Neural cell (in vitro differentiated cells): ENCODE results near the gene TXNDC2. TPM values are rescaled to one million over a fixed set of nuclear protein-coding genes. Genes with fewer than 3 reads are reported as not detected.

Experiments used
- H2AFZ ChIP-seq: fragments of 200-600, 300-800 bp; sonication (generic), shearing (Covaris generic); 2 replicates; pipeline ENCODE4 v1.6.0; 2014; ENCODE audit warnings: low read depth, mild to moderate bottlenecking, antibody characterized with exemption, low read length, moderate library complexity
- H3F3A ChIP-seq: fragments of 200-600 bp; shearing (Covaris generic); 2 replicates; pipeline ENCODE4 v1.6.1; 2016; ENCODE audit warnings: mild to moderate bottlenecking, moderate library complexity, mixed read lengths, antibody characterized with exemption, low read length; ENCODE audit not compliant: insufficient read depth, poor library complexity, severe bottlenecking
- H3K27ac ChIP-seq: fragments of 200-600, 300-800 bp; sonication (generic), shearing (Covaris generic); 2 replicates; pipeline ENCODE4 v1.5.1; 2014; ENCODE audit warnings: mild to moderate bottlenecking, low read length, moderate library complexity
- H3K27me3 ChIP-seq: fragments of 300-800, 200-600 bp; sonication (generic), shearing (Covaris generic); 2 replicates; pipeline ENCODE4 v1.6.0; 2014; ENCODE audit warnings: mild to moderate bottlenecking, low read depth, low read length, moderate library complexity; ENCODE audit not compliant: insufficient read depth
- H3K36me3 ChIP-seq: fragments of 300-800, 200-600 bp; sonication (generic), shearing (Covaris generic); 2 replicates; pipeline ENCODE4 v1.5.1; 2014; ENCODE audit warnings: mild to moderate bottlenecking, antibody characterized with exemption, low read length, moderate library complexity; ENCODE audit not compliant: insufficient read depth
- H3K4me2 ChIP-seq: fragments of 300-800, 200-600 bp; sonication (generic), shearing (Covaris generic); 2 replicates; pipeline ENCODE4 v1.6.0; 2014; ENCODE audit warnings: mild to moderate bottlenecking, low read length
- H3K4me3 ChIP-seq: fragments of 300-800, 200-600 bp; sonication (generic), shearing (Covaris generic); 2 replicates; pipeline ENCODE4 v1.5.1; 2014; ENCODE audit warnings: mild to moderate bottlenecking, low read length, moderate library complexity
- H3K79me2 ChIP-seq: fragments of 200-600 bp; shearing (Covaris generic); replicated peaks from 2 replicates; pipeline ENCODE4 v1.6.0; 2014; ENCODE audit warnings: mild to moderate bottlenecking, low read length, moderate library complexity; ENCODE audit not compliant: insufficient read depth
- H3K9ac ChIP-seq: fragments of 300-800, 200-600 bp; sonication (generic), shearing (Covaris generic); 2 replicates; pipeline ENCODE4 v1.6.1; 2016; ENCODE audit warnings: mild to moderate bottlenecking, low read length, mixed read lengths
- H3K9me2 ChIP-seq: fragments of 200-600 bp; shearing (Covaris generic); 2 replicates; pipeline ENCODE4 v1.6.1; 2016; ENCODE audit warnings: mild to moderate bottlenecking, low read length, mixed read lengths; ENCODE audit not compliant: insufficient read depth
- H3K9me3 ChIP-seq: fragments of 200-600, 300-800 bp; sonication (generic), shearing (Covaris generic); 2 replicates; pipeline ENCODE4 v1.6.1; 2016; ENCODE audit warnings: mild to moderate bottlenecking, mixed run types, low read length, moderate library complexity, mixed read lengths
- H4K20me1 ChIP-seq: fragments of 200-600 bp; shearing (Covaris generic); 2 replicates; pipeline ENCODE4 v1.6.1; 2016; ENCODE audit warnings: mild to moderate bottlenecking, mixed run types; ENCODE audit not compliant: insufficient read depth
- EP300 ChIP-seq: fragments of 450-650 bp; conservative IDR thresholded peaks from 2 replicates; pipeline ENCODE4 v1.6.1; 2014; ENCODE audit warnings: antibody characterized with exemption, mild to moderate bottlenecking, moderate library complexity; ENCODE audit not compliant: poor library complexity, severe bottlenecking
- EZH2 ChIP-seq: fragments of 200-600, 300-800 bp; shearing (Covaris generic), sonication (generic); IDR thresholded peaks from 2 replicates; pipeline ENCODE4 v1.6.1; 2014; ENCODE audit warnings: antibody characterized with exemption, low read length, borderline replicate concordance, mild to moderate bottlenecking; ENCODE audit not compliant: insufficient read depth, poor library complexity, severe bottlenecking
- MXI1 ChIP-seq: fragments of 450-650 bp; conservative IDR thresholded peaks from 2 replicates; pipeline ENCODE4 v1.6.1; 2014; ENCODE audit warnings: antibody characterized with exemption, mild to moderate bottlenecking; ENCODE audit not compliant: poor library complexity, severe bottlenecking
- POLR2AphosphoS5 ChIP-seq: IDR thresholded peaks from 2 replicates; pipeline ENCODE4 v1.6.1; 2012
- RAD21 ChIP-seq: fragments of 450-650 bp; conservative IDR thresholded peaks from 2 replicates; pipeline ENCODE4 v1.6.1; 2014; ENCODE audit warnings: antibody characterized with exemption, mild to moderate bottlenecking, moderate library complexity
- SMC3 ChIP-seq: fragments of 450-650 bp; conservative IDR thresholded peaks from 2 replicates; pipeline ENCODE4 v1.6.1; 2014; ENCODE audit warnings: antibody characterized with exemption, mild to moderate bottlenecking, moderate library complexity; ENCODE audit not compliant: poor library complexity
- TAF1 ChIP-seq: IDR thresholded peaks from 2 replicates; pipeline ENCODE4 v1.6.1; 2012; ENCODE audit warnings: low read depth
- polyA plus RNA-seq: library from polyadenylated mRNA; depleted of rRNA; stranded (reverse); fragments of >200 nt; gene quantifications from 2 replicates; pipeline ENCODE4 v1.2.3, GENCODE V29; 2014
- TF ChIP-seq, protein P1 (sequence below): fragments of 450-650 bp; IDR thresholded peaks from 2 replicates; pipeline ENCODE4 v1.5.1; 2014; ENCODE audit warnings: antibody characterized with exemption, mild to moderate bottlenecking, moderate library complexity; ENCODE audit not compliant: poor library complexity, severe bottlenecking
- TF ChIP-seq, protein P2 (sequence below): IDR thresholded peaks from 2 replicates; pipeline ENCODE4 v1.6.1; 2012; ENCODE audit warnings: borderline replicate concordance

The TXNDC2 gene
- polyA plus RNA-seq, 1 donor from 2014 or later: 0.41 TPM

DNA sequence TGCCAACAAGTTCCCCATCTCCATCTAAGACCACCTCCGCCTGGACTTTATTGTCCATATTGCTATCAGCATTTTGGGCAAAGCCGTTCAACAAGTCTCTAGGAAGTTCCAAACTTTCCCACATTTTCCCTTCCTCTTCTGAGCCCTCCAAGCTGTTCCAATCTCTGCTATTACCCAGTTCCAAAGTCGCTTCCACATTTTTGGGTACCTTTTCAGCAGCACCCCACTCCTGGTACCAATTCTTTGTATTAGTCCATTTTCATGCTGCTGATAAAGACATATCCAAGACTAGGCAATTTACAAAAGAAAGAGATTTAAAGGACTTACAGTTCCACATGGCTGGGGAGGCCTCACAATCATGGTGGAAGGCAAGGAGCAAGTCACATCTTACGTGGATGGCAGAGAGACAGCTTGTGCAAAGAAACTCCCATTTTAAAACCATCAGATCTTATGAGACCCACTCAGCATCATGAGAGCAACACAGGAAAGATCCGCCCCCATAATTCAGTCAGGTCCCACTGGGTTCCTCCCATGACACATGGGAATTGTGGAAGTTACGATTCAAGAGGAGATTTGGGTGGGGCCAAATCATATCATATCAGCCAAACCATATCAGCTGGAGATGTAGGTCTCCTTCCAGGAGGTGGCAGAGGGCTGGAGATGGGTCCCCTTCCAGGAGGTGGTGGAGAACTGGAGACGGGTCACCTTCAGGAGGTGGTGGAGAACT is 19.8 kb upstream of the TXNDC2 start:
- Histone ChIP-seq H3K9ac (no peak overlapping the region), H2AFZ (no peak overlapping the region), H3F3A (no peaks in the 10 kb centered on the region), H3K79me2 (no peaks in the 10 kb centered on the region), H3K27me3 (no peaks in the 10 kb centered on the region), H3K9me2 (no peaks in the 10 kb centered on the region), H3K4me2 (no peak overlapping the region), H3K4me3 (no peak overlapping the region), H3K27ac (no peak overlapping the region), H3K36me3 (no peaks in the 10 kb centered on the region), H3K9me3 (no peaks in the 10 kb centered on the region), H4K20me1 (no peaks in the 10 kb centered on the region)
- TF ChIP-seq, protein P1, sequence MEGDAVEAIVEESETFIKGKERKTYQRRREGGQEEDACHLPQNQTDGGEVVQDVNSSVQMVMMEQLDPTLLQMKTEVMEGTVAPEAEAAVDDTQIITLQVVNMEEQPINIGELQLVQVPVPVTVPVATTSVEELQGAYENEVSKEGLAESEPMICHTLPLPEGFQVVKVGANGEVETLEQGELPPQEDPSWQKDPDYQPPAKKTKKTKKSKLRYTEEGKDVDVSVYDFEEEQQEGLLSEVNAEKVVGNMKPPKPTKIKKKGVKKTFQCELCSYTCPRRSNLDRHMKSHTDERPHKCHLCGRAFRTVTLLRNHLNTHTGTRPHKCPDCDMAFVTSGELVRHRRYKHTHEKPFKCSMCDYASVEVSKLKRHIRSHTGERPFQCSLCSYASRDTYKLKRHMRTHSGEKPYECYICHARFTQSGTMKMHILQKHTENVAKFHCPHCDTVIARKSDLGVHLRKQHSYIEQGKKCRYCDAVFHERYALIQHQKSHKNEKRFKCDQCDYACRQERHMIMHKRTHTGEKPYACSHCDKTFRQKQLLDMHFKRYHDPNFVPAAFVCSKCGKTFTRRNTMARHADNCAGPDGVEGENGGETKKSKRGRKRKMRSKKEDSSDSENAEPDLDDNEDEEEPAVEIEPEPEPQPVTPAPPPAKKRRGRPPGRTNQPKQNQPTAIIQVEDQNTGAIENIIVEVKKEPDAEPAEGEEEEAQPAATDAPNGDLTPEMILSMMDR: no peak
- no peak for TF ChIP-seq MXI1
- no peak for TF ChIP-seq RAD21
- TF ChIP-seq EP300: no peak

DNA sequence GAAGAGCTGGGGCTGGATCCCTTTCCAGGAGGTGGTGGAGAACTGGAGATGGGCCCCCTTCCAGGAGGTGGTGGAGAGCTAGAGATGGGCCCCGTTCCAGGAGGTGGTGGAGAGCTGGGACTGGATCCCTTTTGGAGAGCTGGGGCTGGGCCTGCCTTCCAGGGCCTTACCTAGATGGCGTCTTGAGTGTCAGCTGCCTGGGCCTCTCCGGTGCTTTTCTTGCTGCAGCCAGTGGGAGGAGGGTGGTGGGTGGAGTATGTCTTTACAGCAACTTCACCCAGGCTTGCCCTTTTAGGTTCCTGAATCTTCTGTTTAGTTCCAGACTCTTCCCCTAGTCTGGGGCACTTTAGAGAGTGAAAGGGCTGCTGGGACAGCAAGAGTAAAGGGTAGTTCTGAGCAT is 19.1 kb upstream of the TXNDC2 start:
- no peaks in the 10 kb centered on the region for H3K9me3 ChIP-seq
- TF ChIP-seq RAD21: no peak
- TF ChIP-seq EP300: no peak
- TF ChIP-seq EZH2: no peak
- TF ChIP-seq TAF1: no peak
- TF ChIP-seq SMC3: no peak
- TF ChIP-seq MXI1: no peak
- no peak for TF ChIP-seq POLR2AphosphoS5
- TF ChIP-seq, protein P2, sequence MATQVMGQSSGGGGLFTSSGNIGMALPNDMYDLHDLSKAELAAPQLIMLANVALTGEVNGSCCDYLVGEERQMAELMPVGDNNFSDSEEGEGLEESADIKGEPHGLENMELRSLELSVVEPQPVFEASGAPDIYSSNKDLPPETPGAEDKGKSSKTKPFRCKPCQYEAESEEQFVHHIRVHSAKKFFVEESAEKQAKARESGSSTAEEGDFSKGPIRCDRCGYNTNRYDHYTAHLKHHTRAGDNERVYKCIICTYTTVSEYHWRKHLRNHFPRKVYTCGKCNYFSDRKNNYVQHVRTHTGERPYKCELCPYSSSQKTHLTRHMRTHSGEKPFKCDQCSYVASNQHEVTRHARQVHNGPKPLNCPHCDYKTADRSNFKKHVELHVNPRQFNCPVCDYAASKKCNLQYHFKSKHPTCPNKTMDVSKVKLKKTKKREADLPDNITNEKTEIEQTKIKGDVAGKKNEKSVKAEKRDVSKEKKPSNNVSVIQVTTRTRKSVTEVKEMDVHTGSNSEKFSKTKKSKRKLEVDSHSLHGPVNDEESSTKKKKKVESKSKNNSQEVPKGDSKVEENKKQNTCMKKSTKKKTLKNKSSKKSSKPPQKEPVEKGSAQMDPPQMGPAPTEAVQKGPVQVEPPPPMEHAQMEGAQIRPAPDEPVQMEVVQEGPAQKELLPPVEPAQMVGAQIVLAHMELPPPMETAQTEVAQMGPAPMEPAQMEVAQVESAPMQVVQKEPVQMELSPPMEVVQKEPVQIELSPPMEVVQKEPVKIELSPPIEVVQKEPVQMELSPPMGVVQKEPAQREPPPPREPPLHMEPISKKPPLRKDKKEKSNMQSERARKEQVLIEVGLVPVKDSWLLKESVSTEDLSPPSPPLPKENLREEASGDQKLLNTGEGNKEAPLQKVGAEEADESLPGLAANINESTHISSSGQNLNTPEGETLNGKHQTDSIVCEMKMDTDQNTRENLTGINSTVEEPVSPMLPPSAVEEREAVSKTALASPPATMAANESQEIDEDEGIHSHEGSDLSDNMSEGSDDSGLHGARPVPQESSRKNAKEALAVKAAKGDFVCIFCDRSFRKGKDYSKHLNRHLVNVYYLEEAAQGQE: no peak
- TF ChIP-seq, protein P1: no peak
- no peak overlapping the region for H3K4me2 ChIP-seq
- H3K27me3 ChIP-seq: no peaks in the 10 kb centered on the region
- H3K4me3 ChIP-seq: no peak overlapping the region
- no peak overlapping the region for H3K27ac ChIP-seq
- H3K9me2 ChIP-seq: no peaks in the 10 kb centered on the region
- no peak overlapping the region for H2AFZ ChIP-seq
- H3K9ac ChIP-seq: no peak overlapping the region
- H3F3A ChIP-seq: no peaks in the 10 kb centered on the region
- no peaks in the 10 kb centered on the region for H3K79me2 ChIP-seq
- no peaks in the 10 kb centered on the region for H4K20me1 ChIP-seq
- H3K36me3 ChIP-seq: no peaks in the 10 kb centered on the region
